NK-92 (cell line): Measurements from ENCODE around the gene CTNNB1.

Experiments used
- DNase-seq: peaks from one replicate; lab custom pipeline; 2025; ENCODE audit not compliant: unreplicated experiment; lab: John Stamatoyannopoulos, UW

CTNNB1 gene

GRCh38 chr3:41216993-41217392 lies 17.7 kb downstream of the CTNNB1 start:
- no peak for DNase-seq

- no peak for DNase-seq
Measured at GRCh38 chr3:41219424-41219823, 20.1 kb downstream of the CTNNB1 start.

- DNase-seq = no peak
Measured at GRCh38 chr3:41220906-41221677, 21.8 kb downstream of the CTNNB1 start.

- DNase-seq = no peak
Measured at GRCh38 chr3:41222012-41222411, 22.7 kb downstream of the CTNNB1 start.

- DNase-seq = no peak
Measured at GRCh38 chr3:41222501-41222900, 23.2 kb downstream of the CTNNB1 start.

GRCh38 chr3:41223078-41223477 lies 23.8 kb downstream of the CTNNB1 start:
- no peak for DNase-seq

- no peak for DNase-seq
Measured at GRCh38 chr3:41223691-41224090, 24.4 kb downstream of the CTNNB1 start.

GRCh38 chr3:41224120-41224806 lies 25.0 kb downstream of the CTNNB1 start:
- DNase-seq = no peak

- DNase-seq = no peak
Measured at GRCh38 chr3:41234823-41235721, 35.8 kb downstream of the CTNNB1 start.

GRCh38 chr3:41236228-41236627 lies 36.9 kb downstream of the CTNNB1 start:
- DNase-seq = no peak

- DNase-seq = no peak
Measured at GRCh38 chr3:41237907-41238306, 38.6 kb downstream of the CTNNB1 start.

- DNase-seq = no peak
Measured at GRCh38 chr3:41239587-41239986, 40.3 kb downstream of the CTNNB1 start.

GRCh38 chr3:41241161-41241560 lies 41.9 kb downstream of the CTNNB1 start:
- no peak for DNase-seq

GRCh38 chr3:41241800-41242571 lies 42.7 kb downstream of the CTNNB1 start:
- no peak for DNase-seq

GRCh38 chr3:41243183-41243582 lies 43.9 kb downstream of the CTNNB1 start:
- DNase-seq = no peak

- DNase-seq = no peak
Measured at GRCh38 chr3:41244620-41245336, 45.5 kb downstream of the CTNNB1 start.

- no peak for DNase-seq
Measured at GRCh38 chr3:41247055-41248004, 48.0 kb downstream of the CTNNB1 start.

- DNase-seq = no peak
Measured at GRCh38 chr3:41248525-41248924, 49.2 kb downstream of the CTNNB1 start.

GRCh38 chr3:41249318-41249717 lies 50.0 kb downstream of the CTNNB1 start:
- no peak for DNase-seq
